DMS53 treated with DMSO at 0.1 percent for 48 hours (cell line): ENCODE measurements around the gene PPFIA2.

Source experiments
- DNase-seq: peaks from one replicate; lab custom pipeline; 2025; ENCODE audit not compliant: unreplicated experiment; lab: John Stamatoyannopoulos, UW

Gene PPFIA2

GRCh38 chr12:81222846-81223592 is 536.1 kb downstream of the PPFIA2 start:
- no peak for DNase-seq

GRCh38 chr12:81221681-81222080 is 537.5 kb downstream of the PPFIA2 start:
- DNase-seq = no peak

- no peak for DNase-seq
Observed at GRCh38 chr12:81216739-81217138, 542.4 kb downstream of the PPFIA2 start.

- DNase-seq = peak; percentile 74
Observed at GRCh38 chr12:81212996-81213696, 546.0 kb downstream of the PPFIA2 start.

GRCh38 chr12:81211306-81211705 is 547.8 kb downstream of the PPFIA2 start:
- DNase-seq = no peak

- peak; percentile 59 for DNase-seq
Observed at GRCh38 chr12:81209772-81210225, 549.4 kb downstream of the PPFIA2 start.

- no peak for DNase-seq
Observed at GRCh38 chr12:81209012-81209411, 550.1 kb downstream of the PPFIA2 start.

- DNase-seq = no peak
Observed at GRCh38 chr12:81208187-81208911, 550.8 kb downstream of the PPFIA2 start.
